ENCODE data around the gene SCAF8. TPM values are rescaled to one million over a fixed set of nuclear protein-coding genes. Genes with fewer than 3 reads are reported as not detected.

SCAF8 gene
- polyA plus RNA-seq, 1 of the 3 experiments (the other 2 are of a cell fraction), result 11.0 TPM

- H3K79me2 ChIP-seq (ENCODE audit: insufficient read depth), result no peaks in the 10 kb centered on the region
- H3K27ac ChIP-seq (ENCODE audit: low read depth in 2 of 2, low read length in 1 of 2), result no peak overlapping the region
- 59% methylated on average over 6 of the region's 6 CpGs for WGBS (ENCODE audit: low lambda C conversion rate)
- H3K4me1 ChIP-seq (ENCODE audit: control insufficient read depth in 1 of 2, insufficient read depth in 2 of 2, low read depth in 1 of 2, low read length in 1 of 2), result no peaks in the 10 kb centered on the region
- DNase-seq, result no peak
- no peaks in the 10 kb centered on the region for H3K27me3 ChIP-seq (ENCODE audit: insufficient read depth)
- no peak overlapping the region for H3K9ac ChIP-seq
- no peak overlapping the region for H2AFZ ChIP-seq (ENCODE audit: low read depth)
- H3K4me2 ChIP-seq, result no peak overlapping the region
- POLR2A ChIA-PET, result no interaction called here
- no peaks in the 10 kb centered on the region for H3K9me2 ChIP-seq
- CTCF ChIA-PET, result interaction anchor here (1.2 to 2.3 kb wide), 2 partner anchors 46 to 84 kb away, joined by 3 to 8 read pairs; no protein-coding TSS in a partner anchor
- no peaks in the 10 kb centered on the region for H4K20me1 ChIP-seq (ENCODE audit: insufficient read depth)
- H3K36me3 ChIP-seq (replicated peaks in 1 of 2; ENCODE audit: control insufficient read depth in 1 of 2, insufficient read depth in 2 of 2, low read length in 1 of 2), result no peaks in the 10 kb centered on the region
- H3F3A ChIP-seq (replicated peaks; ENCODE audit: insufficient read depth), result no peaks in the 10 kb centered on the region
- H3K9me3 ChIP-seq, result no peaks in the 10 kb centered on the region
- TF ChIP-seq TEAD4 (IDR thresholded peaks at IDR 0.05; ENCODE audit: borderline replicate concordance, insufficient read depth) (no peak), GATA2 (CRISPR knock-in tag; IDR thresholded peaks at IDR 0.05) (no peak), GABPA (IDR thresholded peaks at IDR 0.05; ENCODE audit: low read depth) (no peak), CTCF (IDR thresholded peaks at IDR 0.05) (no peak), POLR2AphosphoS5 (IDR thresholded peaks at IDR 0.05; ENCODE audit: low read depth, low read length) (no peak), NRF1 (IDR thresholded peaks at IDR 0.05; ENCODE audit: low read depth, low read length) (no peak), RXRA (IDR thresholded peaks at IDR 0.05; ENCODE audit: borderline replicate concordance, low read depth) (no peak), USF2 (IDR thresholded peaks at IDR 0.05; ENCODE audit: borderline replicate concordance, low read depth, low read length) (no peak), MEF2A (IDR thresholded peaks at IDR 0.05; ENCODE audit: borderline replicate concordance, low read depth) (no peak), SMC3 (IDR thresholded peaks at IDR 0.05; ENCODE audit: low read depth, low read length) (no peak), TCF12 (IDR thresholded peaks at IDR 0.05) (no peak), ELF1 (IDR thresholded peaks at IDR 0.05) (no peak), FOSL2 (IDR thresholded peaks at IDR 0.05; ENCODE audit: borderline replicate concordance, low read depth) (no peak)
- H3K4me3 ChIP-seq (ENCODE audit: low read depth in 2 of 2, low read length in 1 of 2), result no peak overlapping the region
Measured at GRCh38 chr6:154721460-154721859, 11.8 kb upstream of the SCAF8 start.

GRCh38 chr6:154726887-154727286 lies 6.3 kb upstream of the SCAF8 start:
- 76% methylated on average over 1 of the region's 1 CpG for WGBS (ENCODE audit: low lambda C conversion rate)
- no peaks in the 10 kb centered on the region for H4K20me1 ChIP-seq (ENCODE audit: insufficient read depth)
- ChIA-PET CTCF (interaction anchor here (0.7 to 0.9 kb wide), 2 partner anchors 10 to 140 kb away, joined by 3 read pairs; no protein-coding TSS in a partner anchor), POLR2A (no interaction called here)
- no peaks in the 10 kb centered on the region for H3K9me3 ChIP-seq
- H3K9ac ChIP-seq, result no peak overlapping the region
- peaks cover under 1% of the 10 kb centered on the region for H3F3A ChIP-seq (replicated peaks; ENCODE audit: insufficient read depth)
- no peak overlapping the region for H3K27ac ChIP-seq (ENCODE audit: low read depth in 2 of 2, low read length in 1 of 2)
- H3K4me2 ChIP-seq, result no peak overlapping the region
- H3K79me2 ChIP-seq (ENCODE audit: insufficient read depth), result no peaks in the 10 kb centered on the region
- no peak for DNase-seq
- H2AFZ ChIP-seq (ENCODE audit: low read depth), result no peak overlapping the region
- H3K9me2 ChIP-seq, result no peaks in the 10 kb centered on the region
- no peaks in the 10 kb centered on the region for H3K36me3 ChIP-seq (replicated peaks in 1 of 2; ENCODE audit: control insufficient read depth in 1 of 2, insufficient read depth in 2 of 2, low read length in 1 of 2)
- no peak overlapping the region for H3K4me3 ChIP-seq (ENCODE audit: low read depth in 2 of 2, low read length in 1 of 2)
- H3K4me1 ChIP-seq (ENCODE audit: control insufficient read depth in 1 of 2, insufficient read depth in 2 of 2, low read depth in 1 of 2, low read length in 1 of 2), result peaks cover 0 to 2% of the 10 kb centered on the region in 2 experiments; a peak in 1 of 4 replicates
- no peaks in the 10 kb centered on the region for H3K27me3 ChIP-seq (ENCODE audit: insufficient read depth)
- TF ChIP-seq RAD21 (IDR thresholded peaks at IDR 0.05; ENCODE audit: low read length) (no peak), TEAD4 (IDR thresholded peaks at IDR 0.05; ENCODE audit: borderline replicate concordance, insufficient read depth) (no peak), USF1 (IDR thresholded peaks at IDR 0.05; ENCODE audit: borderline replicate concordance, low read depth) (no peak), USF2 (IDR thresholded peaks at IDR 0.05; ENCODE audit: borderline replicate concordance, low read depth, low read length) (no peak), SIN3A (IDR thresholded peaks at IDR 0.05; ENCODE audit: borderline replicate concordance, low read depth, low read length) (no peak), IRF3 (IDR thresholded peaks at IDR 0.05; ENCODE audit: low read depth, low read length) (no peak), RCOR1 (IDR thresholded peaks at IDR 0.05; ENCODE audit: low read length) (no peak), NFIC (IDR thresholded peaks at IDR 0.05; ENCODE audit: borderline replicate concordance) (no peak), FOXJ3 (CRISPR knock-in tag; IDR thresholded peaks at IDR 0.05) (no peak), MXI1 (IDR thresholded peaks at IDR 0.05; ENCODE audit: low read depth, low read length) (no peak), EP300 (IDR thresholded peaks at IDR 0.05; ENCODE audit: borderline replicate concordance in 1 of 2, low read depth in 1 of 2, low read length in 1 of 2) (no peak)

Data from SK-N-SH (cell line).